CD14-positive monocyte (primary cell): ENCODE results near the gene MRPL47. TPM values are rescaled to one million over a fixed set of nuclear protein-coding genes. Genes with fewer than 3 reads are reported as not detected.

Experiments used
- DNase-seq, 3 donors: peaks; one replicate each; pipeline ENCODE4 v3.0.0-alpha.2; 2011 to 2022
- H2AFZ ChIP-seq: 2 replicates; pipeline ENCODE4 v1.6.0; 2012; ENCODE audit warnings: mild to moderate bottlenecking, low read depth, low read length, inconsistent platforms; ENCODE audit not compliant: insufficient read depth, poor library complexity, severe bottlenecking
- H3K27ac ChIP-seq, 2 donors: 1 replicate in 1 of 2; 2 replicates in 1 of 2; pipeline ENCODE4 v1.5.1; 2012 to 2013; ENCODE audit warnings: low read length in 2 of 2, control low read depth in 1 of 2, inconsistent platforms in 1 of 2, low read depth in 1 of 2, mild to moderate bottlenecking in 1 of 2
- H3K27me3 ChIP-seq, 2 donors: one replicate each; pipeline versions ENCODE4 v1.6.0 to v1.6.1; 2011 to 2013; ENCODE audit warnings: low read length in 2 of 2; ENCODE audit not compliant: control insufficient read depth in 2 of 2, insufficient read depth in 2 of 2
- H3K36me3 ChIP-seq, 2 donors: replicated peaks in 1 of 2; 1 replicate in 1 of 2; 2 replicates in 1 of 2; pipeline versions ENCODE4 v1.5.1 to v1.6.1; 2012 to 2013; ENCODE audit warnings: low read length in 2 of 2, control low read depth in 1 of 2, inconsistent platforms in 1 of 2, mild to moderate bottlenecking in 1 of 2; ENCODE audit not compliant: insufficient read depth in 2 of 2, control insufficient read depth in 1 of 2
- H3K4me1 ChIP-seq, 2 donors: 1 replicate in 1 of 2; 2 replicates in 1 of 2; pipeline versions ENCODE4 v1.5.1 to v1.6.1; 2012 to 2013; ENCODE audit warnings: low read length in 2 of 2, control low read depth in 1 of 2, inconsistent platforms in 1 of 2, mild to moderate bottlenecking in 1 of 2, moderate library complexity in 1 of 2; ENCODE audit not compliant: insufficient read depth in 2 of 2, control insufficient read depth in 1 of 2
- H3K4me2 ChIP-seq: replicated peaks from 2 replicates; pipeline ENCODE3; 2012; ENCODE audit warnings: low read length, moderate library complexity, mild to moderate bottlenecking; ENCODE audit not compliant: poor library complexity, severe bottlenecking; ENCODE audit errors: extremely low read depth
- H3K4me3 ChIP-seq, 3 experiments: fragments of 200-600 bp in 1 of 3; sonication (generic) in 1 of 3; replicated peaks in 1 of 3; 1 replicate in 2 of 3; 2 replicates in 1 of 3; pipeline ENCODE4 v1.5.1; 2011 to 2013; ENCODE audit warnings: low read length in 3 of 3, mild to moderate bottlenecking in 3 of 3, control low read depth in 2 of 3, low read depth in 2 of 3, inconsistent platforms in 1 of 3, moderate library complexity in 1 of 3
- H3K79me2 ChIP-seq: 2 replicates; pipeline ENCODE4 v1.6.0; 2012; ENCODE audit warnings: mild to moderate bottlenecking, control low read depth, inconsistent platforms, low read length, moderate library complexity; ENCODE audit not compliant: insufficient read depth
- H3K9ac ChIP-seq: 2 replicates; pipeline ENCODE4 v1.6.0; 2017; ENCODE audit warnings: low read length, mild to moderate bottlenecking; ENCODE audit not compliant: insufficient read depth, poor library complexity, severe bottlenecking
- H3K9me3 ChIP-seq, 2 donors: replicated peaks in 1 of 2; 1 replicate in 1 of 2; 2 replicates in 1 of 2; pipeline versions ENCODE4 v1.5.1 to v1.6.1; 2012 to 2013; ENCODE audit warnings: low read length in 2 of 2, control low read depth in 1 of 2; ENCODE audit not compliant: control insufficient read depth in 1 of 2, insufficient read depth in 1 of 2
- H4K20me1 ChIP-seq: 2 replicates; pipeline ENCODE4 v1.6.0; 2012; ENCODE audit warnings: mild to moderate bottlenecking, low read length, control low read depth, moderate library complexity; ENCODE audit not compliant: insufficient read depth
- H3K27ac Mint-ChIP-seq, 7 donors: one replicate each; pipeline ENCODE4 v1.8.0; 2020; ENCODE audit warnings: mild to moderate bottlenecking in 7 of 7, mixed read lengths in 7 of 7, moderate library complexity in 6 of 7, inconsistent platforms in 2 of 7
- H3K27me3 Mint-ChIP-seq, 3 donors: one replicate each; pipeline ENCODE4 v1.8.0; 2021 to 2022; ENCODE audit warnings: low read depth in 3 of 3, mild to moderate bottlenecking in 3 of 3, mixed read lengths in 3 of 3, moderate library complexity in 3 of 3, inconsistent platforms in 1 of 3
- H3K36me3 Mint-ChIP-seq, 2 donors: one replicate each; pipeline ENCODE4 v1.8.0; 2020; ENCODE audit warnings: mixed read lengths in 2 of 2, inconsistent platforms in 1 of 2, mild to moderate bottlenecking in 1 of 2
- H3K4me1 Mint-ChIP-seq: one replicate; pipeline ENCODE4 v1.8.0; 2020; ENCODE audit warnings: mild to moderate bottlenecking, mixed read lengths
- H3K4me3 Mint-ChIP-seq, 2 donors: one replicate each; pipeline ENCODE4 v1.8.0; 2020; ENCODE audit warnings: mild to moderate bottlenecking in 2 of 2, mixed read lengths in 2 of 2, moderate library complexity in 1 of 2
- H3K9me3 Mint-ChIP-seq, 7 donors: one replicate each; pipeline ENCODE4 v1.8.0; 2020 to 2022; ENCODE audit warnings: mixed read lengths in 7 of 7, mild to moderate bottlenecking in 6 of 7, moderate library complexity in 6 of 7, inconsistent platforms in 2 of 7
- WGBS: methylation state at CpG from one replicate; pipeline ENCODE4 v1.1.5; 2013; ENCODE audit warnings: missing lambda C conversion rate; ENCODE audit not compliant: insufficient coverage; 5-methylcytosine and 5-hydroxymethylcytosine counted together
- intact Hi-C, 2 donors: fragments of 100-400 bp; cut with micrococcal nuclease; formaldehyde crosslinking; loops; one replicate each; pipeline versions ENCODE4 v1.15.0 to v1.15.1; 2023
- polyA plus RNA-seq, 3 donors: library from polyadenylated mRNA; depleted of rRNA in 1 of 3; unstranded in 2 of 3; stranded (reverse) in 1 of 3; fragments of 300-500 nt in 2 of 3; fragments of >200 nt in 1 of 3; fragmentation: Illumina TruSeq in 2 of 3; gene quantifications; 1 replicate in 2 of 3; 2 replicates in 1 of 3; pipeline ENCODE4 v1.2.3, GENCODE V29; 2012 to 2021
- TF ChIP-seq, protein P1 (sequence below): fragments of 200-600 bp; IDR thresholded peaks from one replicate; pipeline ENCODE4 v1.8.0; 2022; ENCODE audit warnings: antibody characterized with exemption, mild to moderate bottlenecking

MRPL47 gene
- polyA plus RNA-seq, 3 donors, result 10.3 to 46.4 (median 44.3) TPM

- Mint-ChIP-seq H3K27ac (peak overlapping the region; percentile 99 to 100 (median 99)), H3K4me1 (peaks cover 36% of the 10 kb centered on the region), H3K4me3 (peak overlapping the region; percentile 97 to 100), H3K27me3 (peaks cover 0 to 2% (median 0%) of the 10 kb centered on the region in 3 donors), H3K9me3 (no peaks in the 10 kb centered on the region), H3K36me3 (peaks cover 31 to 34% of the 10 kb centered on the region in 2 donors)
- Histone ChIP-seq H3K4me1 (peaks cover 29 to 39% of the 10 kb centered on the region in 2 donors), H3K4me3 (peak overlapping the region; percentile 79 to 96 (median 96)), H3K27me3 (no peaks in the 10 kb centered on the region), H3K9ac (peak overlapping the region; percentile 95), H3K4me2 (peak overlapping the region; percentile 90), H3K27ac (peak overlapping the region; percentile 95 to 99), H2AFZ (peak overlapping the region; percentile 96), H4K20me1 (peaks cover 3% of the 10 kb centered on the region), H3K79me2 (peaks cover 78% of the 10 kb centered on the region), H3K36me3 (peaks cover 33 to 38% of the 10 kb centered on the region in 2 donors), H3K9me3 (no peaks in the 10 kb centered on the region)
- DNase-seq, result no peak
- no CpG with 5 or more reads among the region's 3 CpGs for WGBS
- TF ChIP-seq, protein P1, sequence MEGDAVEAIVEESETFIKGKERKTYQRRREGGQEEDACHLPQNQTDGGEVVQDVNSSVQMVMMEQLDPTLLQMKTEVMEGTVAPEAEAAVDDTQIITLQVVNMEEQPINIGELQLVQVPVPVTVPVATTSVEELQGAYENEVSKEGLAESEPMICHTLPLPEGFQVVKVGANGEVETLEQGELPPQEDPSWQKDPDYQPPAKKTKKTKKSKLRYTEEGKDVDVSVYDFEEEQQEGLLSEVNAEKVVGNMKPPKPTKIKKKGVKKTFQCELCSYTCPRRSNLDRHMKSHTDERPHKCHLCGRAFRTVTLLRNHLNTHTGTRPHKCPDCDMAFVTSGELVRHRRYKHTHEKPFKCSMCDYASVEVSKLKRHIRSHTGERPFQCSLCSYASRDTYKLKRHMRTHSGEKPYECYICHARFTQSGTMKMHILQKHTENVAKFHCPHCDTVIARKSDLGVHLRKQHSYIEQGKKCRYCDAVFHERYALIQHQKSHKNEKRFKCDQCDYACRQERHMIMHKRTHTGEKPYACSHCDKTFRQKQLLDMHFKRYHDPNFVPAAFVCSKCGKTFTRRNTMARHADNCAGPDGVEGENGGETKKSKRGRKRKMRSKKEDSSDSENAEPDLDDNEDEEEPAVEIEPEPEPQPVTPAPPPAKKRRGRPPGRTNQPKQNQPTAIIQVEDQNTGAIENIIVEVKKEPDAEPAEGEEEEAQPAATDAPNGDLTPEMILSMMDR, result no peak
- intact Hi-C loops, result loop anchor here (5.0 kb wide), 2 partner anchors 42 to 257 kb away; partner anchors contain the start of genes ACTL6A (in 1 of the 2) and MFN1 (in 1 of the 2)
Measured at GRCh38 chr3:179603831-179604230, 607 bp downstream of the MRPL47 start.

DNA sequence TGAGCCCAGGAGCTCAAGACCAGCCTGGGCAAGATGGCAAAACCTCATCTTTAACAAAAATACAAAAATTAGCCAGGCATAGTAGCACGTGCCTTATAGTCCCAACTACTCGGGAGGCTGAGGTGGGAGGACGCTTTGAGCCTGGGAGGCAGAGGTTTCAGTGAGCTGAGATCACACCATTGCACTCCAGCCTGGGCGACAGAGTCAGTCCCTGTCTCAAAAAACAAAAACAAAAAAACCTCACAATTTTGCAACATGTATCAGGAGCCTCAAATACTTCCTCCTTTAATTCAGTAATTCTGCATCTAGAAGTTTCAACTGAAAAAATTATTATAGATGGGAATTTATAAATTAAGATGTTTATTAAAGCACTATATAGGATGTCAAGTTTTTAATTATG lies 1.1 kb downstream of the MRPL47 start:
- TF ChIP-seq, protein P1, result no peak
- H3K4me3 ChIP-seq, result peak overlapping the region in 1 of 3 experiments; percentile 96
- 100% methylated on average over 1 of the region's 4 CpGs for WGBS
- H4K20me1 ChIP-seq, result no peaks in the 10 kb centered on the region
- intact Hi-C loops, result loop anchor here (5.0 kb wide), 2 partner anchors 41 to 256 kb away; partner anchors contain the start of genes ACTL6A (in 1 of the 2) and MFN1 (in 1 of the 2)
- peak overlapping the region; percentile 90 for H3K4me2 ChIP-seq
- no peaks in the 10 kb centered on the region for H3K27me3 ChIP-seq
- H3K4me3 Mint-ChIP-seq, result no peak overlapping the region
- H3K79me2 ChIP-seq, result peaks cover 73% of the 10 kb centered on the region
- H3K36me3 Mint-ChIP-seq, result peaks cover 36 to 39% of the 10 kb centered on the region in 2 donors
- no peak overlapping the region for H2AFZ ChIP-seq
- H3K36me3 ChIP-seq, result peaks cover 39 to 43% of the 10 kb centered on the region in 2 donors
- DNase-seq, result peak in 1 of 3 donors; percentile 1
- peaks cover 33% of the 10 kb centered on the region for H3K4me1 Mint-ChIP-seq
- H3K9me3 Mint-ChIP-seq, result no peaks in the 10 kb centered on the region
- H3K9me3 ChIP-seq, result no peaks in the 10 kb centered on the region
- H3K27ac ChIP-seq, result peak overlapping the region in 1 of 2 donors; percentile 6
- no peak overlapping the region for H3K9ac ChIP-seq
- peak overlapping the region in 4 of 7 donors; percentile 14 to 100 (median 44) for H3K27ac Mint-ChIP-seq
- H3K4me1 ChIP-seq, result peaks cover 27 to 36% of the 10 kb centered on the region in 2 donors
- H3K27me3 Mint-ChIP-seq, result peaks cover 0 to 2% (median 0%) of the 10 kb centered on the region in 3 donors
